HepG2 (cell line): ENCODE measurements around the gene IL10. TPM values are rescaled to one million over a fixed set of nuclear protein-coding genes. Genes with fewer than 3 reads are reported as not detected.

Experiments used
- ATAC-seq: fragments of 200-7000 bp; cut with Tn5 transposase; 3 replicates; pipeline ENCODE4 v1.9.1; 2020; ENCODE audit warnings: mild to moderate bottlenecking, moderate library complexity
- BruUV-seq: library from RNA; stranded (reverse); fragments of 400-500 nt; replicated peaks from 2 replicates; lab custom pipeline; 2021; lab: Mats Ljungman, UMichigan
- CTCF ChIA-PET: fragments of 300-600 bp; formaldehyde crosslinking; extraction: SDS; loops from one replicate; lab custom pipeline; 2021; ENCODE audit warnings: low total read pairs, inconsistent platforms, low intra/inter-chr PET ratio; lab: Yijun Ruan, JAX
- POLR2A ChIA-PET: fragments of 350-600 bp; sonication (Branson Sonifier 250); formaldehyde crosslinking; loops from one replicate; lab custom pipeline; 2020; ENCODE audit warnings: antibody characterized with exemption, inconsistent platforms; lab: Yijun Ruan, JAX
- DNase-seq: peaks from one replicate; pipeline ENCODE4 v3.0.0-alpha.2; 2015; ENCODE audit warnings: low spot score
- FAIRE-seq: peaks from 3 replicates; lab custom pipeline; 2011; peaks lifted over from hg19 to GRCh38; lab: Jason Lieb, UNC
- H2AFZ ChIP-seq: one replicate; pipeline ENCODE4 v1.6.1; 2011; ENCODE audit warnings: low read length, inconsistent platforms
- H3K27ac ChIP-seq: fragments of 300-600 bp; 3 replicates; pipeline ENCODE4 v1.8.0; 2011; ENCODE audit warnings: mixed run types, mild to moderate bottlenecking, mixed read lengths, low read length, inconsistent platforms; ENCODE audit not compliant: insufficient read depth; ENCODE audit errors: extremely low read length
- H3K27me3 ChIP-seq, 2 experiments: fragments of 200-600 bp in 1 of 2; 2 replicates in 1 of 2; 3 replicates in 1 of 2; pipeline versions ENCODE4 v1.6.0 to v1.8.0; 2011; ENCODE audit warnings: low read length in 2 of 2, mild to moderate bottlenecking in 2 of 2, moderate library complexity in 2 of 2, inconsistent platforms in 1 of 2; ENCODE audit not compliant: insufficient read depth in 2 of 2, control insufficient read depth in 1 of 2
- H3K36me3 ChIP-seq, 2 experiments: fragments of 200-600 bp in 1 of 2; replicated peaks in 1 of 2; 2 replicates in 1 of 2; 3 replicates in 1 of 2; pipeline versions ENCODE4 v1.5.1 to v1.8.0; 2011; ENCODE audit warnings: low read length in 2 of 2, inconsistent platforms in 1 of 2; ENCODE audit not compliant: insufficient read depth in 2 of 2, control insufficient read depth in 1 of 2
- H3K4me1 ChIP-seq: 2 replicates; pipeline ENCODE4 v1.5.1; 2012; ENCODE audit warnings: low read length, inconsistent platforms; ENCODE audit not compliant: insufficient read depth
- H3K4me2 ChIP-seq: 2 replicates; pipeline ENCODE4 v1.6.0; 2011; ENCODE audit warnings: low read depth, low read length, inconsistent platforms
- H3K4me3 ChIP-seq, 3 experiments: fragments of 200-600 bp in 1 of 3; sonication (generic), shearing (Covaris generic) in 1 of 3; replicated peaks in 1 of 3; 2 replicates each; pipeline ENCODE4 v1.5.1; 2011 to 2016; ENCODE audit warnings: low read length in 3 of 3, inconsistent platforms in 2 of 3, low read depth in 2 of 3, mild to moderate bottlenecking in 2 of 3, control low read depth in 1 of 3, mixed read lengths in 1 of 3; ENCODE audit not compliant: insufficient read depth in 1 of 3
- H3K79me2 ChIP-seq: one replicate; pipeline ENCODE4 v1.6.1; 2011; ENCODE audit warnings: low read length, inconsistent platforms; ENCODE audit not compliant: insufficient read depth
- H3K9ac ChIP-seq: 2 replicates; pipeline ENCODE4 v1.6.0; 2011; ENCODE audit warnings: mild to moderate bottlenecking, low read depth, low read length, inconsistent platforms; ENCODE audit not compliant: insufficient read depth
- H3K9me3 ChIP-seq: 2 replicates; pipeline ENCODE4 v1.5.1; 2012; ENCODE audit warnings: mild to moderate bottlenecking, low read length
- H4K20me1 ChIP-seq: 2 replicates; pipeline ENCODE4 v1.6.0; 2011; ENCODE audit warnings: inconsistent platforms, mild to moderate bottlenecking, low read length, moderate library complexity; ENCODE audit not compliant: insufficient read depth
- ADNP ChIP-seq: sonication (generic); formaldehyde crosslinking; IDR thresholded peaks from 2 replicates; pipeline ENCODE4 v1.4.0; 2020; ENCODE audit warnings: missing genetic modification reagents
- BCL6 ChIP-seq: IDR thresholded peaks from 2 replicates; pipeline ENCODE4 v1.6.1; 2016; ENCODE audit warnings: missing genetic modification reagents, missing compliant biosample characterization
- DMAP1 ChIP-seq: IDR thresholded peaks from 2 replicates; pipeline ENCODE4 v1.6.1; 2016
- IKZF4 ChIP-seq: sonication (generic); formaldehyde crosslinking; IDR thresholded peaks from 2 replicates; pipeline ENCODE4 v1.5.1; 2020; ENCODE audit warnings: borderline replicate concordance, mild to moderate bottlenecking, low read depth, missing genetic modification reagents; ENCODE audit errors: not compliant biosample characterization
- ISL2 ChIP-seq: sonication (generic); formaldehyde crosslinking; IDR thresholded peaks from 2 replicates; pipeline ENCODE4 v1.5.0; 2020; ENCODE audit warnings: missing genetic modification reagents
- PRDM10 ChIP-seq: sonication (generic); formaldehyde crosslinking; IDR thresholded peaks from 2 replicates; pipeline ENCODE4 v1.4.0; 2020; ENCODE audit warnings: low read depth, missing genetic modification reagents
- RBM39 ChIP-seq: fragments of 200-400 bp; formaldehyde crosslinking; IDR thresholded peaks from one replicate; pipeline ENCODE4 v1.6.1; 2018; ENCODE audit warnings: antibody characterized with exemption, mild to moderate bottlenecking, low read depth, low read length; ENCODE audit not compliant: poor library complexity, severe bottlenecking
- ZNF432 ChIP-seq: sonication (generic); formaldehyde crosslinking; IDR thresholded peaks from 2 replicates; pipeline ENCODE4 v1.5.0; 2020; ENCODE audit warnings: missing genetic modification reagents, mild to moderate bottlenecking, borderline replicate concordance
- ZNF564 ChIP-seq: sonication (generic); formaldehyde crosslinking; IDR thresholded peaks from 2 replicates; pipeline ENCODE4 v1.8.1; 2023; ENCODE audit warnings: mild to moderate bottlenecking, missing genetic modification reagents
- WGBS: methylation state at CpG from one replicate; pipeline ENCODE4 v1.1.6; 2017; ENCODE audit warnings: low lambda C conversion rate; 5-methylcytosine and 5-hydroxymethylcytosine counted together
- in situ Hi-C: cut with HindIII; loops from 2 replicates; pipeline ENCODE4 v1.10.0; 2017; ENCODE audit warnings: low pct_unique_long_range_greater_than_20kb; ENCODE audit not compliant: extremely low pct_ligation_motif_present
- intact Hi-C: fragments of 100-400 bp; cut with micrococcal nuclease; formaldehyde crosslinking; loops from one replicate; pipeline ENCODE4 v1.10.0; 2022; ENCODE audit not compliant: unreplicated experiment
- polyA plus RNA-seq, 8 experiments: library from polyadenylated mRNA; depleted of rRNA in 3 of 8; stranded (reverse) in 7 of 8; unstranded in 1 of 8; fragments of >200 nt; fragmentation: Illumina TruSeq in 4 of 8; extraction: Trizol in 4 of 8; gene quantifications; 2 replicates each; pipeline versions ENCODE4 v1.2.1 to v1.2.3, GENCODE V29; 2011 to 2016; ENCODE audit warnings: low read depth in 4 of 8, missing spikeins in 1 of 8, mixed read lengths in 1 of 8; ENCODE audit not compliant: insufficient read depth in 1 of 8
- total RNA-seq, 5 experiments: library from RNA; depleted of rRNA; stranded (reverse); fragments of >200 nt; fragmentation: Illumina TruSeq; extraction: Trizol; gene quantifications; 2 replicates each; pipeline ENCODE4 v1.2.3, GENCODE V29; 2016; ENCODE audit warnings: low read depth in 1 of 5

The IL10 gene
- total and polyA plus RNA-seq, 2 of the 13 experiments (the other 11 are each of a cell fraction or from before 2014, with no cell fraction given) = not detected

GRCh38 chr1:206800411-206800810 lies 28.1 kb upstream of the IL10 start (continued):
- TF ChIP-seq PRDM10 (CRISPR knock-in tag) = no peak
- no peak for TF ChIP-seq ZNF432 (CRISPR knock-in tag)
- TF ChIP-seq ZNF564 (CRISPR knock-in tag) = no peak
- TF ChIP-seq RBM39 = no peak
- TF ChIP-seq DMAP1 (CRISPR knock-in tag) = no peak
- TF ChIP-seq BCL6 (CRISPR knock-in tag) = no peak

GRCh38 chr1:206799311-206799710 lies 27.0 kb upstream of the IL10 start:
- Histone ChIP-seq H3K4me1 (no peaks in the 10 kb centered on the region), H2AFZ (no peak overlapping the region), H3K9me3 (no peaks in the 10 kb centered on the region), H3K4me3 (no peak overlapping the region), H3K9ac (no peak overlapping the region), H3K27ac (no peak overlapping the region), H3K36me3 (no peaks in the 10 kb centered on the region), H3K4me2 (no peak overlapping the region), H3K27me3 (peaks cover 2 to 3% of the 10 kb centered on the region in 2 experiments; a peak in 1 of 5 replicates), H3K79me2 (no peaks in the 10 kb centered on the region), H4K20me1 (no peaks in the 10 kb centered on the region)
- intact Hi-C loops = no loop called here
- WGBS = 24% methylated on average over 3 of the region's 3 CpGs
- ChIA-PET CTCF (no interaction called here), POLR2A (interaction anchor here (0.5 kb wide), 1 partner anchor 140 kb away, joined by 4 read pairs; no protein-coding TSS in a partner anchor)
- no peak for ATAC-seq
- in situ Hi-C loops = no loop called here
- DNase-seq = no peak
- TF ChIP-seq ISL2 (no peak), IKZF4 (CRISPR knock-in tag) (no peak), ADNP (CRISPR knock-in tag) (no peak)
- FAIRE-seq = no peak
- BruUV-seq = no TSS peak
